GOT3 (cell line): ENCODE results near the gene ATP13A3.

Source experiments
- DNase-seq: peaks from one replicate; lab custom pipeline; 2025; ENCODE audit warnings: mixed read lengths; lab: John Stamatoyannopoulos, UW

The ATP13A3 gene

DNA sequence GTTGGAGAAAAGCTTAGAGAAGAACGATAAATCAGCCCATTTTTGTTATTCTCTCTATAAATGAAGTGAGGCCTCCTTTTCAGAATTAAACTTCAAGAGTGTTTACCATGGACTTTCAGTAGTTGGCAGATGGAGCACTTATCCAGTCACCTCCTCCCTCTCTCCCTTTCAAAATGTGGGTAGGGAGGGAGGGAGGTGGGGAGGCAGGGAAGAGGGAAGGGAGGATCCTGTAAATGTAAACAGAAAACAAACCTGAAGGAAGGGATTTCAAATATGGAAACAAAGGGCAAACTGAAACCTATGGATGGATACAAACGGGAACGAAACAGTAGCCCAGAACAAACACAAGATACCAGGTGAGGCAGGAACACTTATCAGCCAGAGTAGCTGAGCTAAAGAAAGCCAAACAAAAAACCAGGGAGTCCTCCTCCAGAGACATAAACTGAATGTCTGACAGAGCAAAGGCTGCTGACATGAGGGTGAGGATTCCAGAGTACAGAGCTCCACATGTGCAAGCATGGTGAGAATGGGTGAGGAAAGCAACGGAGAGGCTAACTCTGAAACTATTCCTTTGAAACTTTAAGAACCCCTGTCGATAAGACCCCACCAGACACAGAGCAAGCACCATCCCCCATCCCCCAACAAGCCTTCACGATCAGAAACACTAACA lies 46.8 kb downstream of the ATP13A3 start:
- no peak for DNase-seq

- no peak for DNase-seq
These were observed 52.3 kb downstream of the ATP13A3 start for GRCh38 chr3:194434503-194434902.

DNA sequence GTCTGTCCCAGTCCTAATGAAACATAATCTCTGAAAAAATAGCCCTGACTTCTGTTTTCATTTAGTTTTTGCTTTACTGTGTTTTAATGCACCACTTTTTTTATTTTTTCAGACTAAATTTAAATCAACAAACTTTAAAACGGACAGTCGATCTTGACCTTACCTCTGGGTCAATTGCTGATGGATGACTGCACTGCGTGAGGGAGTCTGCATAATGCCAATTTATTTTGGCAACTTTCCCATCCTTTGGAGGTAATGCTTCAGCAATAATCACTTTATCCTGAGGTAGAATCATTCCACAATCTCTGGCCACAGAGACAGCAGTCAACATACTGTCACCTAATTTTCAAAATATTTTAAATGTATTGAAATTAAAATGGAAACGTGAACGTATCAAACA lies 55.2 kb downstream of the ATP13A3 start:
- DNase-seq = no peak

GRCh38 chr3:194425399-194425798 lies 61.4 kb downstream of the ATP13A3 start:
- no peak for DNase-seq

- no peak for DNase-seq
These were observed 61.8 kb downstream of the ATP13A3 start for GRCh38 chr3:194424953-194425352.

DNA sequence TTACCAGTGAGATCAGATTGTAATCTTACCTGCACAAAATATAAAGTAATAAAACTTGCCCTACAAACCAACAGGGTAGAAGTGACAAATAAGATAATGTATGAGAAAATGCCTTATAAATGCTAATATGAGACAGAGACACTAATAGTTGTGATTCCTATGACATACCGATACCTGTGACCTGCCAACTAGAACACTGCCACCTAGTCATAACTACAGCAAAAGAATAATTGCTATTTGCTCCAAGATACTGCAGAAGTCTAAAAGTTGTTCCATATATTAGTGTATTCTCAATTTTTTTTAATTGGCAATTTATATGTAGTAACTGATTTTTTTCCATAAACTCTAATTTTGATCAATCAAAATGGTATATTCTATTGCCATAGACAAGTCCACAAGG lies 62.4 kb downstream of the ATP13A3 start:
- no peak for DNase-seq

- no peak for DNase-seq
These were observed 63.5 kb downstream of the ATP13A3 start for GRCh38 chr3:194423317-194423716.

DNA sequence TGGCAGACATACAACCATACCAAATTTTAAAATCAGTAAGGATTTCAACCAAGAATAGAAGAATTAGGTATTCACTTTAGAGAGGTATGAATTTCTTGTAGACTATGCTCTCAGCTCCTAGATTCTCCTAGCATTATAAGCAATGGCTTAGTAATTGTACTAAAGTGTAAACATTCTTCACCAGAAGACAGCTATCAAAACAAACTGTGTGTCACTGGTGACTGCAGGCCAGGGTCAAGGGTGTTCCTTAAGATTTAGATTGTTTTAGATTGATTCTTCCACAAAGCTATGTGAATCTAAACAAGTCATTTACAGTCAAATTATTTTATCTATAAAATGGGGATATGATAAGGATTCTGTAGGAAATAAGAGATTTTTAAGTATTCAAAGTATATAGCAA lies 64.6 kb downstream of the ATP13A3 start:
- DNase-seq = no peak

DNA sequence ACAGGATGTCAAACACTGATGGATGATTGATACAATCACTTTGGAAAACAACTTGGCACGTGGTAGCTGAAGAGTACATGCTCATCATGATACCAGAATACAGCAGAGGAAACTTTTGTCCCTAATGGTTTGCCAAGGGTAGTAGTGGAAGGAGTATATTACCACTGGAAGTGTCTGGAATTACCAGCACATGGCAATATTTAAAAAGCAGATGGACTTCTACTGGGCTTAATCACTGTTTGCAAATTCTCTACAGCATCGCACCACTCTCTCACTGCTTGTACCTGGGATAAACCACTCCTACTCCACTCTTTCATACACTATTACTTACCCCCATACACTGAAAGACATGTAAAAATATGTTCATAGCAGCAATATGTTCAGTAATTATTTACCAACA lies 68.1 kb downstream of the ATP13A3 start:
- no peak for DNase-seq

DNA sequence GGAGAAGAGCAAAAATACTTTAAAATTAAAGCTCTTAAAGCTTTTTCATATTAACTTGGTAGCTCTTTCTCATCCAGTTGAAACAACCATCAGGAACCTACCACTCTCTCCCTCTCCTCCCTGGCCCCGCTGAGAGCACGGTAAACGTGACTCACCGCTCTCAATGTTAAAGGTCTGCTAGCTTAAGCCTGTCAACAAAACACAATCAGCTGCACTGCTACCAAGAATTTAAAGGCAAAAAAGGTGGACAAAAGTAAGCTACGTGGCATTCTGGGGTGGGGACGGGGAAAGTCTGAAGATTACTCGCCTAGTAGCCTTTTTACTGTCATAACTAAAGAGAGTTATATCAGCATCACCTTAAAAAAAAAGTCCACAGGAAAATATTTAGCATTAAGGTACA lies 79.4 kb downstream of the ATP13A3 start:
- DNase-seq = no peak

GRCh38 chr3:194405766-194406165 lies 81.0 kb downstream of the ATP13A3 start:
- no peak for DNase-seq

DNA sequence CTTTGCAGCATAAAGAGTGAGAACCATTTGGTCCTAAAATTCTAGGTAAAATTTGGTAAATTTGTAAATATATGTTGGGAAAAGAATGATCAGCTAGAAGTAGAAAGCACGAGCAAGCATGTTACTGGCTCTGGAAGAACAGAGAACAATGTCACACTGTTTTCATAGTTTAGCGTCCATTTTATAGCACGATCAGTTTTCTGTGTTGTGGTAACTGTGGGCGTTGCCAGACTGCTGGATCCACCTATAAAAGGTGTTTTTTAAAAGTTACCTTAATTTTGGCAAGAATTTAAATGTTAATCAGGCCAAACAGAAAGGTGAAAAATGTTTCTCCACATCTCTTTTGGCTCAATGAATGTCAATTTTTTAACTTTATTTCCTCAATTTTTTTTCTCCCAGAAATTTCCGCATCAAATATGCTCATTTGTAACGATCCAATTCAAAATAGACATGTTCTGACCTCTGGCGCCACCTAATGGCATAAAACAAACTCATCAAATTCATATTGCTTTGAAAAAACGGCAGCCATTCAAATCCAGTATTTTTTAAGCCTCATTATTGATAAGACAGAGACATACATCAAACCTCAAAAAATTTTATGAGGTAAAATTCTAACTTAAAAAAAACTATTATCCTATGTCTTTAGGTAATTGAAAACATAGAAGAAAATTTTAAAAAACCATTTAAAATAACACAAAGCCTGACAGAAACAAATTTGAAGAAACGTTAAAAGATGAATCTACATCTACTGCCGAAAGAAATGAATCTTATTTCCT lies 82.2 kb downstream of the ATP13A3 start:
- DNase-seq = no peak

DNA sequence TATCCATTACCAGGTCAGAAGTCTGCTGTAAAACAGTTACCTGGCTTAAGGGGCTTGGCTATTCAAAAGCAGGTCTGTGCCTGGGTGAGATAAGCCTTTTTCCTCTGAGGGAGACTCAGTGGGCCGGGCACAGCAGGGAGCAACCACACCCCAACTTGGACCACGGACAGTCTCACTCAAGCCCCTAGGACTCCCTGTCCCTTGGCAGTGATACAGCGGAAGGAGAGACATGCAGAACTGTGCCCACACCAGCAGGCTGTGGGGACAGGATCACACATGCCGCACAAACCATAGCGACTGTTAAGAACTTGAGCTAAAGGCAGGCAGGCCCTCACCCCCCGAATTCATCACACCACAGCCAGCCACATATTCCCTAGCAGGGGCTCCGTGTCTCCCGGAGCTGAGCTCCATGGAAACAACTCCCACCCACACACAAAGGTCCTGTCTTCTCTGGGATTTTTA lies 84.9 kb downstream of the ATP13A3 start:
- DNase-seq = no peak

DNA sequence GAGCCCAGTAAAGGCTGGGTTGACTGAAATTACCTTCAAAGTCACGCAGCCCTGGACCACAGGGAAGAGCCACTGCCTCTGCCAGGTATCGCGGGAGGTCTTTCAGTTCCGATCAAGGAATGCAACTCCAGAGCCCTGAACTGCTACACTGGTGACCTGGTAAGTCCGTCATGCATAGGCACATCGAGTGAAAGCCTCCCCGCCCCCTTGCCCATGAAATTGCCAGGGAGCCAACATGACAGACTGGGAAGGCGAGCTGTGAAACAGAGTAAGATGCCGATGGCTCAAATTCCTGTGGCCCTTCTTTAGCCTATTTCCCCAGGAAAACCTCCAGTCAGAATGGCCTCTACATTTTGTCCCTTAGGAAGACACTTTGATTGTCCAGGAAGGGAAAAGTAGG lies 85.5 kb downstream of the ATP13A3 start:
- no peak for DNase-seq

DNA sequence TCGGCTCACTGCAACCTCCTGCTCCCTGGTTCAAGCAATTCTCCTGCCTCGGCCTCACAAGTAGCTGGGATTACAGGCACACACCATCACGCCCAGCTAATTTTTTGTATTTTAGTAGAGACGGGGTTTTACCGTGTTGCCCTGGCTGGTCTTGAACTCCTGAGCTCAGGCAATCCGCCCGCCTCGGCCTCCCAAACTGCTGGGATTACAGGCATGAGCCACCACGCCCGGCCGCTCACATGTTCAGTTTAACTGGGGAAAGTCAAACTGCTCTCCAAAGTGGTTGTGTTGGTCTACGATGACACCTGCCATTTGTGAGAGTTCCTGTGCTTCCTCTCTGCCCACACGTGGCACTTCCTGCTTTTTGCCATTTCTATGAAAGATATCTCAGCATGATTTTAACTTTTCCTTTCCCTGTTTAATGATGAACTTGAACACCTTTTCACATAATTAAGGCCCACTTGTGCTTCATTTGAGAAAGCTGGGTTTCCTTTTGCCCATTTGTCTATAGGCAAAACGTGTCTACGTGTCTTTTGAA lies 86.9 kb downstream of the ATP13A3 start:
- no peak for DNase-seq

DNA sequence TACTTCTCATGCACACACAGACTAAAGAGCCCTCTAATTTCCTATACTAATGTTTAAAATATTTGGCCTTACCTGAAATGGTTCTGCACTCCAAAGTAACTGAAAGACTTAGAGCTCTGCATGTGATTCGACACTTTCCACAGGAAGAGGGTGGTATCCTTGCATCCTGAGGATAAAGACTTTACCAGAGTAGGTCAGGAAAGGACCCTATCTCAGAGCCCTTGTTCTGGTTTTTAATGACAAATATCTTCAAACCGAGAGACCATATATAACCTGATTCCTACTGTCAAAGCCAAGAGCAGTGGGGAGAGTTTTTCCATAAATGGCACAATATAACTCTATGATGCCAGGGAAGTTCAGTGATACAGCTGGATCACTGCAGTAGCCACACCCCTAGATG lies 87.6 kb downstream of the ATP13A3 start, which contains the start of gene GP5:
TSS of gene GP5 (minus strand) at position 101 of the 400 bp plus-strand sequence. CDS start 984 bp downstream, outside the sequence.
- DNase-seq = no peak

DNA sequence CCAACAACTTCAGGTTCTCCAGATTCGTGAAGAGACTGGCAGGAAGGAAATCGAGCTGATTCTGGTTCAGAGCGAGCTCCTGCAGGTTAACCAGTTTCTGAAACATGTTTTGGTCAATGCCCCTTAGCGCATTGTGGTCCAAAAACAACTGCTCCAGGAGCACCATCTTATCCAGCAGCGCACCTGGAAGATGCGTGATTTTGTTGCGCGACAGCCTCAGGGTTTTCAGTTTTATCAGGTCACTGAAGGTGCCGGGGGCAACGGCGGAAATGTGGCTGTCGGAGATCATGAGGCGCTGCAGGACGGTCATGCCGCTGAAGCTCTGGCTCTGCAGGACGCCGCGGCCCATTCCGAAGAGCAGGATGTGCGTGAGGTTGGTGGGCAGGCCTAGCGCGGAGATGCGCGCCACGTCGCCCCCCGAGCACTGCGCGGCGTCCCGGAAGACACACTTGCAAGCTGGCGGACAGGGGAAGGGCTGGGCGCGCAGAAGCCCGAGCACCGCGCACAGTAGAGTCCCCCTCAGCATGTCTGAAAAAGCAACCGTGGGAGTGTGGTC lies 89.0 kb downstream of the ATP13A3 start:
- no peak for DNase-seq

GRCh38 chr3:194396859-194397756 lies 89.7 kb downstream of the ATP13A3 start:
- no peak for DNase-seq

DNA sequence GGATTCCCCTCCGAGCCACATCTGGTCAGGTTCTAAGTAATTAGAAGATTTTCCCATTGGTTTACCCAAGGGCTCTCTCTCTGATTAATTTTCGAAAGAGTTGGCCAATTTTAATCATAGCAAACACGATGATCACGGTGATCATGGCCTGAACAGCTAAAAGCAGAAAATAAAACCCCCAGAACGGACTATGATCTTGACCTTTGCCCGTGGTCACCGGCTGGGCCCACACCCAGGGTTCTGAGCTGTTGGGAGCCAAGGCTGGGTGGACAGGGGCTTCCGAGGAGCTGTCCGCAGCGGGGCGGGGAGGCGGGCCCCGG lies 90.3 kb downstream of the ATP13A3 start:
- no peak for DNase-seq

GRCh38 chr3:194395778-194396538 lies 90.8 kb downstream of the ATP13A3 start:
- DNase-seq = no peak

GRCh38 chr3:194395212-194395611 lies 91.6 kb downstream of the ATP13A3 start:
- DNase-seq = no peak
